Middle frontal gyrus (tissue), 1 donor: ENCODE results near the gene CA12.

Source experiments
- DNase-seq: peaks from one replicate; pipeline ENCODE4 v3.0.0-alpha.2; 2015; ENCODE audit warnings: low spot score; ENCODE audit errors: extremely low spot score

CA12 gene

DNA sequence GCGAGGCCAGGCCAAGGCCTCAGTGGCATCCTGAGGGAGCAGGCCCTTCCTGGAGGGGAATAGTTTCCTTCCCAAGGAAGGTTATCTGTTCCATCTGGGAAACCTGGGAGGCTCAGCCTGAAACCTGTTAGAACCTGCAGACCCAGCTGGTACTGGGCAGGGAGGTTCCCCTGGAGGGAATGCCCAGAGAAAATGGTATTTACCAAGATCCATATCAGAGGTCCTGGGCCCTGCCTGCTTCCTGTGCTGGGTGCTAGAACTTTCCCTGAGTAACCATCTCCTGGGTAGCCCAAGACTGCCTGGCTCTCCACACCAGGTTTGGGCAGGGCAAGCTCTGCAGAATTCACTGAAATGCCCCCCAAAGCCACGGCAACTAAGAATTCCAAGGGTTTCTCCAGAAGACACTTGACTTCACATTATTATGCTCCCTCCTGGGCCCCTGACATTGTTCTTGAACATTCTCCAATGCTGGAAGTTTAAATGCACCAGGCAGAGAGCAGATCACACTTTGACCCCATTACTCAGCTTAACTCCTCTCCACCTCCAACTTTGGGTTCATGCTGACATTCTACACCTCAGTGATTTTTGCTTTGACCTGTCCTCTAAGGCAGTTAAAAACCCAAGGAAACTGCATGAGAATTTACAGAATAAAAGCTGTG, 2.0 kb downstream of the CA12 start:
- no peak for DNase-seq

- no peak for DNase-seq
These were observed 2.7 kb downstream of the CA12 start for GRCh38 chr15:63378946-63379345.

- DNase-seq: no peak
These were observed 6.7 kb downstream of the CA12 start for GRCh38 chr15:63374686-63375520.

- DNase-seq: no peak
These were observed 7.6 kb downstream of the CA12 start for GRCh38 chr15:63373866-63374548.

GRCh38 chr15:63373330-63373729, 8.3 kb downstream of the CA12 start:
- no peak for DNase-seq

DNA sequence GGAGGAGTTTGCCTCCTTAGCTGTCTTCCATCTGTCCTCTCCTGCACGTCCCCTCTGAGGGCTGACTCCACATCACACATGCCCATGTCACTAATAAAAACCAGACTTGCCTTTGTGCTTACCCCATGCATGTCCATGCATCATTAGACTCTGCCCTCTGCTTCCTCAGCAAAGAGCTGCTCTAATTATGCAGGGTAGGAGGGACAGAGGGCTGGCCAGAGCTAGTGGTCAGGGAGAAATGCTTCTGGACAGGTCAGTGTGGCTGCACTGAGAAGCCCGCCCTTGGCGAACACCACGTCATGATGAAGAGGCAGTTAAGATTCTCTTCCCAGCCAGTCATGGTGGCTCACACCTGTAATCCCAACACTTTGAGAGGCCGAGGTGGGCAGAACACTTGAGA, 8.9 kb downstream of the CA12 start:
- no peak for DNase-seq

GRCh38 chr15:63372018-63372705, 9.5 kb downstream of the CA12 start:
- DNase-seq: no peak

- DNase-seq: no peak
These were observed 10.2 kb downstream of the CA12 start for GRCh38 chr15:63371297-63371918.

DNA sequence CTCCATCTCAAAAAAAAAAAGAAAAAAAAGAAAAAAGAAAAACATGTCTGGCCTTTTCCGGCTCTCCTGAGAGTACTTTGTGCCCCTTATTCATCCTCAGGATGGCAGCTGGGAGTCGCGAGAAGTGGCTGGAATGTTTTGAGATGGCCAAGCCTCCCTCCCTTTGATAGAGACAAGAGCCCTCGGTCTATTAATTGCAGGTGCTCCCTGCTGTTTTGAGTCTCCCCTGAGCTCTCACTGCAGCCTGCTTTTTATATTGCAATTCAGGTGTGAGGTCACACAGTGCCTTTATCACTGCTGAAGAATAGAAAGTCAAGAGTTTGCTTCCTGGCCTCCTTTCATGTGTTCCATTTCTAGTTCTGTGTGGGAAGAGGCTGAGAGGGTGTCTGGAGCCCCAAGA, 10.9 kb downstream of the CA12 start:
- no peak for DNase-seq

GRCh38 chr15:63369781-63370180, 11.9 kb downstream of the CA12 start:
- DNase-seq: no peak

- no peak for DNase-seq
These were observed 12.3 kb downstream of the CA12 start for GRCh38 chr15:63369296-63369695.

DNA sequence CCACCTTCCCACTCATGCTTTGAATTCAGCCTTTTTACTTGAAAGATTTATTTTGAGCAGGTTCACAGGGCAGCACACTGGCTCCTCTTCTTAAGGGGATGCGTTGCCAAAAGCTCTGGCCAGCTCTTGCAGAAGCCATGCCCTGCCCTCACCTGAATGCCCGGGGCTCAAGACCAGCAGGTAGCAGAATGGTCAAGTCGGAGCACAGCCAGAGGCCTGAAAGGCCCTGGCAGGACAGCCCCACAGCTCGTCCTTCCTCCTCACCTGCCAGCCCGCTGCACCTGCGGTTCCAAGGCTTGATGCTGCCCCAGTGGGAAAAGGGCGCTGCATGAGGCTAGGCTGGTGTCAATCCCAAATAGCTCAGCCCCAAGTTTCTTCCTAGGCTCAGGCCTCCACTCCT, 13.1 kb downstream of the CA12 start:
- no peak for DNase-seq

- no peak for DNase-seq
These were observed 13.7 kb downstream of the CA12 start for GRCh38 chr15:63367900-63368299.

GRCh38 chr15:63367390-63367789, 14.3 kb downstream of the CA12 start:
- no peak for DNase-seq

- no peak for DNase-seq
These were observed 15.2 kb downstream of the CA12 start for GRCh38 chr15:63366451-63366850.

DNA sequence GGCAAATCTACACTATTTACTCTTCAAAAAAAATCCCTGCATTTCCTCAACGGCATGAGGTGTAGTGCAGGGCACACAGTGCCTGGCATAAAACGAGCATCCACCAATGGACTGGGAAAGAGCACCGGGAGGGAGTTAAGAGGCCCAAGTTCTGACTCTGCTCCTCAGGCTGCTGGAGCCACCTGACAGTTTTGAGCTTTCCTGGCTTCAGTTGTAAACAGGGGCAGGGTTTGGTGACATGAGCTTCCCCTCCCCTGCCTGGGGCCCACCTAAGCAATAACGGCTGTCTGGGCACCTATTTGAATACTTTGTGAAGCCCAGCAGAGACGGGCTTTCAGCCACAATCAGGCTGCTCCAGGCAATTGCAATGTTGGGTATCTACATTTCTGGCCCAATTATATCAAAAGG, 16.4 kb downstream of the CA12 start:
- DNase-seq: no peak

GRCh38 chr15:63364399-63365272, 17.0 kb downstream of the CA12 start:
- no peak for DNase-seq

- DNase-seq: no peak
These were observed 18.4 kb downstream of the CA12 start for GRCh38 chr15:63363292-63363691.

- no peak for DNase-seq
These were observed 18.8 kb downstream of the CA12 start for GRCh38 chr15:63362885-63363284.

GRCh38 chr15:63362196-63362595, 19.4 kb downstream of the CA12 start:
- no peak for DNase-seq
